NCI-H1048 (cell line): ENCODE data around the gene ADSS2.
"Not testable (repeated sequence)": the region's sequence is repeated elsewhere in the genome, so short reads cannot be mapped to it uniquely, and the experiment has no call there.

Experiments used
- DNase-seq: peaks from one replicate; lab custom pipeline; 2025; lab: John Stamatoyannopoulos, UW

Gene ADSS2

GRCh38 chr1:244451539-244451950, at the start of gene ADSS2:
Gene ADSS2, minus strand, starts transcription at chr1:244451909. Its CDS starts 92 bp downstream, at chr1:244451817.
- no peak for DNase-seq

- DNase-seq: not testable (repeated sequence)
These were observed 48.8 kb upstream of the ADSS2 start for GRCh38 chr1:244500515-244500914.

GRCh38 chr1:244499484-244499883, 47.8 kb upstream of the ADSS2 start:
- DNase-seq: not testable (repeated sequence)

- no peak for DNase-seq
These were observed 46.1 kb upstream of the ADSS2 start for GRCh38 chr1:244497805-244498204.

GRCh38 chr1:244496186-244496585, 44.5 kb upstream of the ADSS2 start:
- DNase-seq: no peak

GRCh38 chr1:244494653-244495052, 42.9 kb upstream of the ADSS2 start:
- no peak for DNase-seq

GRCh38 chr1:244484971-244485370, 33.3 kb upstream of the ADSS2 start:
- not testable (repeated sequence) for DNase-seq

GRCh38 chr1:244473059-244473605, 21.4 kb upstream of the ADSS2 start:
- DNase-seq: no peak

GRCh38 chr1:244466724-244467123, 15.0 kb upstream of the ADSS2 start:
- no peak for DNase-seq

GRCh38 chr1:244461245-244462071, 9.7 kb upstream of the ADSS2 start, which contains the start of gene CATSPERE:
Gene CATSPERE, plus strand, starts transcription at chr1:244461273. Its CDS starts 157 bp downstream, at chr1:244461430.
- no peak for DNase-seq

- DNase-seq: no peak
These were observed 8.5 kb upstream of the ADSS2 start for GRCh38 chr1:244460197-244460596.

- DNase-seq: no peak
These were observed 7.1 kb upstream of the ADSS2 start for GRCh38 chr1:244458781-244459180.

GRCh38 chr1:244456586-244456985, 4.9 kb upstream of the ADSS2 start:
- no peak for DNase-seq

GRCh38 chr1:244454412-244454811, 2.7 kb upstream of the ADSS2 start:
- no peak for DNase-seq

- DNase-seq: peak; percentile 100
These were observed 464 bp upstream of the ADSS2 start for GRCh38 chr1:244451951-244452795.

GRCh38 chr1:244450597-244451538, 841 bp downstream of the ADSS2 start:
- DNase-seq: no peak

- DNase-seq: no peak
These were observed 1.7 kb downstream of the ADSS2 start for GRCh38 chr1:244449936-244450508.

GRCh38 chr1:244448279-244449036, 3.3 kb downstream of the ADSS2 start:
- no peak for DNase-seq

- DNase-seq: no peak
These were observed 4.2 kb downstream of the ADSS2 start for GRCh38 chr1:244447552-244447951.

- no peak for DNase-seq
These were observed 4.7 kb downstream of the ADSS2 start for GRCh38 chr1:244447024-244447423.
